Breast epithelium (tissue), 4 donors: ENCODE data around the gene ABCA4. TPM values are rescaled to one million over a fixed set of nuclear protein-coding genes. Genes with fewer than 3 reads are reported as not detected.

Experiments used
- DNase-seq, 2 donors: peaks; one replicate each; pipeline ENCODE4 v3.0.0-alpha.2; 2019; ENCODE audit warnings: low spot score in 2 of 2
- H3K27ac ChIP-seq, 2 donors: fragments of 200-600 bp; sonication (generic) in 1 of 2; one replicate each; pipeline ENCODE4 v1.5.1; 2016 to 2019; ENCODE audit warnings: mild to moderate bottlenecking in 1 of 2
- H3K27me3 ChIP-seq, 2 donors: fragments of 200-600 bp; sonication (generic) in 1 of 2; one replicate each; pipeline versions ENCODE4 v1.5.1 to v1.6.0; 2017 to 2019; ENCODE audit warnings: control low read depth in 1 of 2, mild to moderate bottlenecking in 1 of 2
- H3K36me3 ChIP-seq: fragments of 200-600 bp; one replicate; pipeline ENCODE4 v1.5.1; 2019
- H3K4me1 ChIP-seq, 2 donors: fragments of 200-600 bp; sonication (generic); one replicate each; pipeline ENCODE4 v1.5.1; 2016 to 2019; ENCODE audit warnings: control low read depth in 1 of 2
- H3K4me3 ChIP-seq, 3 donors: fragments of 200-600 bp; sonication (generic); 1 replicate in 2 of 3; 2 replicates in 1 of 3; pipeline ENCODE4 v1.5.1; 2016 to 2019; ENCODE audit warnings: mild to moderate bottlenecking in 3 of 3, moderate library complexity in 2 of 3
- H3K9me3 ChIP-seq, 2 donors: fragments of 200-600 bp; sonication (generic) in 1 of 2; one replicate each; pipeline ENCODE4 v1.5.1; 2016 to 2019; ENCODE audit warnings: control low read depth in 1 of 2
- CTCF ChIP-seq, 3 donors: fragments of 450-650 bp; IDR thresholded peaks; one replicate each; pipeline ENCODE4 v1.5.1; 2016 to 2017; ENCODE audit warnings: antibody characterized with exemption in 3 of 3, mild to moderate bottlenecking in 3 of 3, moderate library complexity in 3 of 3
- POLR2A ChIP-seq: fragments of 450-650 bp; IDR thresholded peaks from one replicate; pipeline ENCODE4 v1.6.1; 2016; ENCODE audit warnings: antibody characterized with exemption, mild to moderate bottlenecking, moderate library complexity
- POLR2AphosphoS5 ChIP-seq, 3 donors: sonication (generic); formaldehyde crosslinking; IDR thresholded peaks; one replicate each; pipeline ENCODE4 v1.6.1; 2017; ENCODE audit warnings: antibody characterized with exemption in 3 of 3
- intact Hi-C: fragments of 100-400 bp; cut with DNase I; formaldehyde crosslinking; loops from one replicate; pipeline ENCODE4 v1.15.1; 2023; ENCODE audit warnings: low total_unique reads
- total RNA-seq, 3 donors: library from RNA; depleted of rRNA; stranded (reverse); fragments of >200 nt; gene quantifications; one replicate each; pipeline ENCODE4 v1.1.0, GENCODE V29; 2016

The ABCA4 gene
- total RNA-seq, 3 donors from 2014 or later: 0.16 to 3.5 (median 1.3) TPM

- Histone ChIP-seq H3K27ac (no peak overlapping the region), H3K9me3 (peaks cover 0 to 3% of the 10 kb centered on the region in 2 donors), H3K27me3 (no peaks in the 10 kb centered on the region), H3K4me3 (no peak overlapping the region), H3K4me1 (no peaks in the 10 kb centered on the region), H3K36me3 (no peaks in the 10 kb centered on the region)
- intact Hi-C loops: no loop called here
- DNase-seq: no peak
- no peak for TF ChIP-seq CTCF (IDR thresholded peaks at IDR 0.05)
Observed at GRCh38 chr1:94130851-94131595, 10.1 kb upstream of the ABCA4 start.

GRCh38 chr1:94126651-94127050, 5.7 kb upstream of the ABCA4 start:
- no peaks in the 10 kb centered on the region for H3K27me3 ChIP-seq
- no peaks in the 10 kb centered on the region for H3K4me1 ChIP-seq
- H3K36me3 ChIP-seq: no peaks in the 10 kb centered on the region
- TF ChIP-seq POLR2AphosphoS5 (IDR thresholded peaks at IDR 0.05): no peak
- no peak for TF ChIP-seq CTCF (IDR thresholded peaks at IDR 0.05)
- TF ChIP-seq POLR2A: no peak
- intact Hi-C loops: no loop called here
- no peak overlapping the region for H3K4me3 ChIP-seq
- no peaks in the 10 kb centered on the region for H3K9me3 ChIP-seq
- no peak for DNase-seq
- H3K27ac ChIP-seq: no peak overlapping the region

- Histone ChIP-seq H3K27me3 (no peaks in the 10 kb centered on the region), H3K4me3 (no peak overlapping the region), H3K9me3 (no peaks in the 10 kb centered on the region), H3K36me3 (no peaks in the 10 kb centered on the region), H3K27ac (no peak overlapping the region), H3K4me1 (no peaks in the 10 kb centered on the region)
- DNase-seq: no peak
- TF ChIP-seq POLR2AphosphoS5 (IDR thresholded peaks at IDR 0.05) (no peak), POLR2A (no peak), CTCF (IDR thresholded peaks at IDR 0.05) (no peak)
- intact Hi-C loops: no loop called here
Observed at GRCh38 chr1:94125551-94126514, 4.9 kb upstream of the ABCA4 start.

- DNase-seq: no peak
- H3K36me3 ChIP-seq: no peaks in the 10 kb centered on the region
- no peaks in the 10 kb centered on the region for H3K9me3 ChIP-seq
- no peak overlapping the region for H3K4me3 ChIP-seq
- H3K4me1 ChIP-seq: no peaks in the 10 kb centered on the region
- no peak for TF ChIP-seq POLR2A
- TF ChIP-seq CTCF (IDR thresholded peaks at IDR 0.05): no peak
- no peak for TF ChIP-seq POLR2AphosphoS5 (IDR thresholded peaks at IDR 0.05)
- H3K27me3 ChIP-seq: no peaks in the 10 kb centered on the region
- H3K27ac ChIP-seq: no peak overlapping the region
- intact Hi-C loops: no loop called here
Observed at GRCh38 chr1:94124538-94124937, 3.6 kb upstream of the ABCA4 start.
